ENCODE results near the gene CARD16. TPM values are rescaled to one million over a fixed set of nuclear protein-coding genes. Genes with fewer than 3 reads are reported as not detected.
"Not testable (repeated sequence)": the region's sequence is repeated elsewhere in the genome, so short reads cannot be mapped to it uniquely, and the experiment has no call there.

The CARD16 gene
- 1 to 10 TPM in 3 of 4 donors, not detected in 1; 2.5 to 9.4 (median 3.4) TPM for total RNA-seq

- intact Hi-C loops (cut with DNase I); H3K9me3 ChIP-seq; H3K36me3 ChIP-seq; DNase-seq (ENCODE audit: extremely low spot score); H3K27me3 ChIP-seq: not testable (repeated sequence)
- Histone ChIP-seq H3K27ac (replicated peaks in 1 of 4) (peak within 1 kb of the TSS; percentile 12 to 64 (median 42)), H3K4me1 (peaks cover 10 to 24% (median 19%) of the 10 kb centered on the region in 4 donors), H3K4me3 (peak within 1 kb of the TSS; percentile 34 to 50 (median 40))
- TF ChIP-seq POLR2AphosphoS5 (IDR thresholded peaks at IDR 0.05): peak; percentile 4 to 52
- WGBS: 66% methylated on average over 5 of the region's 5 CpGs
Observed at GRCh38 chr11:105044557-105045524, at the start of gene CARD16. Gene CARD16, minus strand, starts transcription at chr11:105045335. Its CDS starts 38 bp downstream, at chr11:105045297.

GRCh38 chr11:105092256-105093239, 47.4 kb upstream of the CARD16 start:
- Histone ChIP-seq H3K4me1 (no peaks in the 10 kb centered on the region), H3K27me3 (no peaks in the 10 kb centered on the region), H3K9me3 (no peaks in the 10 kb centered on the region), H3K36me3 (no peaks in the 10 kb centered on the region), H3K27ac (replicated peaks in 1 of 4) (no peak overlapping the region), H3K4me3 (no peak overlapping the region)
- DNase-seq (ENCODE audit: extremely low spot score): no peak
- WGBS: 57% methylated on average over 9 of the region's 9 CpGs
- TF ChIP-seq EP300 (IDR thresholded peaks at IDR 0.05) (no peak), POLR2A (IDR thresholded peaks at IDR 0.05; ENCODE audit: low read depth) (no peak), POLR2AphosphoS5 (IDR thresholded peaks at IDR 0.05) (no peak), CTCF (IDR thresholded peaks at IDR 0.05) (no peak)
- intact Hi-C loops (cut with DNase I): no loop called here

- no peaks in the 10 kb centered on the region for H3K4me1 ChIP-seq
- no peak overlapping the region for H3K4me3 ChIP-seq
- intact Hi-C loops (cut with DNase I): no loop called here
- no peaks in the 10 kb centered on the region for H3K27me3 ChIP-seq
- DNase-seq (ENCODE audit: extremely low spot score): no peak
- no peaks in the 10 kb centered on the region for H3K9me3 ChIP-seq
- no peak overlapping the region for H3K27ac ChIP-seq (replicated peaks in 1 of 4)
- TF ChIP-seq POLR2AphosphoS5 (IDR thresholded peaks at IDR 0.05) (no peak), POLR2A (IDR thresholded peaks at IDR 0.05; ENCODE audit: low read depth) (no peak), CTCF (IDR thresholded peaks at IDR 0.05) (no peak), EP300 (IDR thresholded peaks at IDR 0.05) (no peak)
- WGBS: 50% methylated on average over 1 of the region's 5 CpGs
- H3K36me3 ChIP-seq: no peaks in the 10 kb centered on the region
Observed at GRCh38 chr11:105081412-105082150, 36.4 kb upstream of the CARD16 start.

- 53% methylated on average over 6 of the region's 6 CpGs for WGBS
- intact Hi-C loops (cut with DNase I); DNase-seq (ENCODE audit: extremely low spot score); H3K9me3 ChIP-seq; H3K4me3 ChIP-seq; H3K27me3 ChIP-seq; H3K27ac ChIP-seq (replicated peaks in 1 of 4); H3K36me3 ChIP-seq; H3K4me1 ChIP-seq: not testable (repeated sequence)
Observed at GRCh38 chr11:105080171-105080906, 35.2 kb upstream of the CARD16 start.

GRCh38 chr11:105078283-105078682, 33.1 kb upstream of the CARD16 start:
- TF ChIP-seq POLR2AphosphoS5 (IDR thresholded peaks at IDR 0.05): no peak
- no peak for TF ChIP-seq POLR2A (IDR thresholded peaks at IDR 0.05; ENCODE audit: low read depth)
- DNase-seq (ENCODE audit: extremely low spot score): no peak
- intact Hi-C loops (cut with DNase I): no loop called here
- 97% methylated on average over 3 of the region's 3 CpGs for WGBS
- Histone ChIP-seq H3K27ac (replicated peaks in 1 of 4) (no peak overlapping the region), H3K27me3 (no peaks in the 10 kb centered on the region), H3K36me3 (no peaks in the 10 kb centered on the region), H3K9me3 (no peaks in the 10 kb centered on the region), H3K4me1 (no peaks in the 10 kb centered on the region), H3K4me3 (no peak overlapping the region)

GRCh38 chr11:105077141-105077790, 32.1 kb upstream of the CARD16 start:
- H3K27ac ChIP-seq (replicated peaks in 1 of 4); H3K36me3 ChIP-seq; H3K4me3 ChIP-seq; H3K4me1 ChIP-seq; DNase-seq (ENCODE audit: extremely low spot score); intact Hi-C loops (cut with DNase I); H3K9me3 ChIP-seq; H3K27me3 ChIP-seq: not testable (repeated sequence)
- 88% methylated on average over 4 of the region's 4 CpGs for WGBS

All from esophagus muscularis mucosa (tissue), 4 donors.